HG03558 (cell line): ENCODE data around the gene TMEM150C.

Source experiments
- ATAC-seq: cut with Tn5 transposase; IDR thresholded peaks from one replicate; pipeline ENCODE4 v1.9.1; 2021; ENCODE audit warnings: moderate number of reproducible peaks; ENCODE audit not compliant: unreplicated experiment; ENCODE audit errors: extremely low read depth

The TMEM150C gene

GRCh38 chr4:82434949-82435348 lies 126.8 kb downstream of the TMEM150C start:
- ATAC-seq = no peak

- no peak for ATAC-seq
Measured at GRCh38 chr4:82433791-82434190, 128.0 kb downstream of the TMEM150C start.
